ENCODE results near the gene CAMK1G. TPM values are rescaled to one million over a fixed set of nuclear protein-coding genes. Genes with fewer than 3 reads are reported as not detected.
A peak's percentile ranks its signal among the peaks of the same experiment; 100 is the strongest.

The CAMK1G gene
- total and polyA plus RNA-seq, 4 donors, result 0.63 to 0.72 TPM; not detected in 2

DNA sequence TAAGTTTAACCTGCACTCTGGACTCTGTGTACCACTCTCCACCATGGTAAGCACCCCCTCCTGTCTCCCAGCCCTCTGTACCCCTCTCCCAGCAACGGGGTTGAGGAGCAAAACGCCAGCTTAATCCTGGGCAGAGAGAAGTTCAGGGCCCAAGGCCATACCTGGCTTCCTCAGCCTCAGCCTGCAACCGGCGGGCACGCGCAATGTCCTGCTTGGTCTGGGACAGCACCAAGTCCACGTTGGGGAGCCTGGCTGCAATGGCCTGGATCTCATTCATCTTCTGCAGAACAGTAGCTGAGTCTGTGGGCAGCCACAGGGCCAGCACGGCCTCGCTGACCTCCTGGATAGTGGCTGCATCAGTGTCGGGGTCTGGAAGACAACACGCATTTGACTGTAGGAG, 34.8 kb downstream of the CAMK1G start:
- 86 to 90% methylated on average over 11 of the region's 11 CpGs for WGBS, 2 donors
- H3K27me3 ChIP-seq (ENCODE audit: control insufficient read depth in 1 of 2, insufficient read depth in 2 of 2, low read length in 1 of 2), result no peaks in the 10 kb centered on the region
- H3K4me3 ChIP-seq (ENCODE audit: low read length in 2 of 2), result no peak overlapping the region
- no peak for ATAC-seq (ENCODE audit: low FRiP score)
- H3K27ac ChIP-seq (ENCODE audit: low read depth in 1 of 2, low read length in 2 of 2), result no peak overlapping the region
- no peaks in the 10 kb centered on the region for H3K9me3 ChIP-seq (ENCODE audit: control insufficient read depth, low read length)
- no peak for DNase-seq
- intact Hi-C loops (cut with DNase I), result no loop called here
- H3K36me3 ChIP-seq (ENCODE audit: control insufficient read depth in 1 of 2, insufficient read depth in 2 of 2, low read length in 1 of 2), result no peaks in the 10 kb centered on the region
- H3K4me1 ChIP-seq (ENCODE audit: control insufficient read depth in 1 of 2, insufficient read depth in 2 of 2, low read length in 2 of 2), result no peaks in the 10 kb centered on the region

DNA sequence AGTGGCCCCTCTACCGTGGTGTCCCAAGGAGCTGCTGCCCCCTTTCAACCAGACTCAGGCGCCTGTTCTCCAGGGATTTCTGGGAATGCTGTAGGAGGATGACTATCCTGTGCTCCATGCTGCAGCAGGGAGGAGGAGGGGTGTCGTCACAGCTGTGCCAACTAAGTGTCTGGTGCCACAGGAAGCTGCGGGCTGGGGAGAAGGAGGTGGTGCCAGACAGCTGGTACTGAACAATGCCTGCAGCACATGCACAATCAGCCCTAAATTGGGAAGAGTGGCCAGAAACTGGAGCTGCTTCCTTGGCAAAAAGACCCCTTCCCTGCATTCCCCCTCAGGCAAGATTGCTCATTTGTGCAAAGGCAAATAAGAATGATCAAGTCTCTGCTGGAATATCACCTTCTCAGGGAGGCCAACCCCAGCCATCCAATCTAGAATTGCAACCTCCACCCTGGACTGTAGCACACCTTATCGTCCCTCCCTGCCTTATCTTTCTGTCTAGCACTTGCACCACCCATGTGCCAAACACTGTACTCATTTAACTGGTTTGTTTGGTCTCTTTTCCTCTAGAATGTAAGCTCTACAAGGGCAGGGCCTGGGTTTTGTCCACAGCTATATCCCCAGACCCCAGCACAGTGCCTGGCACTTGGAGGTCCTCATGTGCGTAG, 35.4 kb downstream of the CAMK1G start:
- Histone ChIP-seq H3K27me3 (ENCODE audit: control insufficient read depth in 1 of 2, insufficient read depth in 2 of 2, low read length in 1 of 2) (no peaks in the 10 kb centered on the region), H3K4me3 (ENCODE audit: low read length in 2 of 2) (no peak overlapping the region), H3K27ac (ENCODE audit: low read depth in 1 of 2, low read length in 2 of 2) (no peak overlapping the region), H3K4me1 (ENCODE audit: control insufficient read depth in 1 of 2, insufficient read depth in 2 of 2, low read length in 2 of 2) (no peaks in the 10 kb centered on the region), H3K36me3 (ENCODE audit: control insufficient read depth in 1 of 2, insufficient read depth in 2 of 2, low read length in 1 of 2) (no peaks in the 10 kb centered on the region), H3K9me3 (ENCODE audit: control insufficient read depth, low read length) (no peaks in the 10 kb centered on the region)
- 57 to 59% methylated on average over 6 of the region's 6 CpGs for WGBS, 2 donors
- peak in 1 of 2 donors; percentile 50 for DNase-seq
- no peak for ATAC-seq (ENCODE audit: low FRiP score)
- intact Hi-C loops (cut with DNase I), result no loop called here

DNA sequence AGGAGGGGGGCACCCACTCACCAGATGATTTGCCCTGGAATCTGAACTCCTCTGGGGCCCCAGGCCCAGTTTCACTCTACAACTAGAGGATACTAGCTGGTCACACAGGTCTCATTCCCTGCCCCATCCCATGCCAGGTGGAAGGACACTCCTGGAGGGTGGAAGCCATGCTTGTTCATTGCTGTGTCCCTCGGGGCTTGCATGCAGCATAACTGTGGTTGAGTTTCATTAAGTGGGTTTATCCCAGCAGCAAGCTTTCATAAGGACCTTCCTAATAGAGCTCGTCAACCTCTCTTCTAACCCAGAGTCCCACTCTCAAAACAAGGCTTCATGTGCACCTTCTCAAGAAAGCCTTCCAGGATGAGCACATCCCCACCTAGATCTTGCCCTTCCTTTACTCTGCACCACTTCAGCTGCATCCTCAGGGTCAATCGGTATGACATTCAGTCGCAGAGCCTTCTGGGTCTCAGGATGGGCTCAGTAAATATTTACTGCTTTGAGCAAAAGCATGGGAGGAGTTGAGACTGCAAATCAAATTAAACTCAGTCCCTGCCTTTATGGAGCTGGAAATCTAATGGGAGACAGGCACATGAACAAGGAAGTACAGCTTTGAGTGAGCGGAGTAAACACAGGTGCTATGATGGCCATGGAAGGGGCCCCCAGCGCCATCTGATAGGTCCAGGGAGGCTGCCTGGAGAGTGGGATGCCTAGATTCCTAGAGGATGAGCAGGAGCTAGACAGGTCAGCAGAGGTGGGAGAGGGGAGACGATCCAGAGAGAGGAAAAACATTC, 36.4 kb downstream of the CAMK1G start:
- no peaks in the 10 kb centered on the region for H3K27me3 ChIP-seq (ENCODE audit: control insufficient read depth in 1 of 2, insufficient read depth in 2 of 2, low read length in 1 of 2)
- intact Hi-C loops (cut with DNase I), result no loop called here
- no peak overlapping the region for H3K27ac ChIP-seq (ENCODE audit: low read depth in 1 of 2, low read length in 2 of 2)
- H3K9me3 ChIP-seq (ENCODE audit: control insufficient read depth, low read length), result no peaks in the 10 kb centered on the region
- ATAC-seq (ENCODE audit: low FRiP score), result no peak
- no peak for DNase-seq
- H3K36me3 ChIP-seq (ENCODE audit: control insufficient read depth in 1 of 2, insufficient read depth in 2 of 2, low read length in 1 of 2), result no peaks in the 10 kb centered on the region
- no peaks in the 10 kb centered on the region for H3K4me1 ChIP-seq (ENCODE audit: control insufficient read depth in 1 of 2, insufficient read depth in 2 of 2, low read length in 2 of 2)
- 95 to 96% methylated on average over 7 of the region's 7 CpGs for WGBS, 2 donors
- no peak overlapping the region for H3K4me3 ChIP-seq (ENCODE audit: low read length in 2 of 2)

- intact Hi-C loops (cut with DNase I), result no loop called here
- no peak overlapping the region for H3K27ac ChIP-seq (ENCODE audit: low read depth in 1 of 2, low read length in 2 of 2)
- 94 to 96% methylated on average over 3 of the region's 3 CpGs for WGBS, 2 donors
Measured at GRCh38 chr1:209620487-209620884, 37.0 kb downstream of the CAMK1G start.

GRCh38 chr1:209621286-209621685, 37.8 kb downstream of the CAMK1G start:
- no peak for DNase-seq
- H3K27ac ChIP-seq (ENCODE audit: low read depth in 1 of 2, low read length in 2 of 2), result no peak overlapping the region
- no peak for ATAC-seq (ENCODE audit: low FRiP score)
- no peaks in the 10 kb centered on the region for H3K9me3 ChIP-seq (ENCODE audit: control insufficient read depth, low read length)
- intact Hi-C loops (cut with DNase I), result no loop called here
- H3K27me3 ChIP-seq (ENCODE audit: control insufficient read depth in 1 of 2, insufficient read depth in 2 of 2, low read length in 1 of 2), result no peaks in the 10 kb centered on the region
- H3K4me1 ChIP-seq (ENCODE audit: control insufficient read depth in 1 of 2, insufficient read depth in 2 of 2, low read length in 2 of 2), result no peaks in the 10 kb centered on the region
- 49 to 63% methylated on average over 4 of the region's 4 CpGs for WGBS, 2 donors
- H3K36me3 ChIP-seq (ENCODE audit: control insufficient read depth in 1 of 2, insufficient read depth in 2 of 2, low read length in 1 of 2), result no peaks in the 10 kb centered on the region
- no peak overlapping the region for H3K4me3 ChIP-seq (ENCODE audit: low read length in 2 of 2)

More at GRCh38 chr1:209620487-209620884, 37.0 kb downstream of the CAMK1G start:
- Histone ChIP-seq H3K9me3 (ENCODE audit: control insufficient read depth, low read length) (no peaks in the 10 kb centered on the region), H3K4me3 (ENCODE audit: low read length in 2 of 2) (no peak overlapping the region), H3K27me3 (ENCODE audit: control insufficient read depth in 1 of 2, insufficient read depth in 2 of 2, low read length in 1 of 2) (no peaks in the 10 kb centered on the region), H3K36me3 (ENCODE audit: control insufficient read depth in 1 of 2, insufficient read depth in 2 of 2, low read length in 1 of 2) (no peaks in the 10 kb centered on the region), H3K4me1 (ENCODE audit: control insufficient read depth in 1 of 2, insufficient read depth in 2 of 2, low read length in 2 of 2) (no peaks in the 10 kb centered on the region)
- DNase-seq, result no peak
- no peak for ATAC-seq (ENCODE audit: low FRiP score)

GRCh38 chr1:209621741-209622655, 38.5 kb downstream of the CAMK1G start:
- H3K4me1 ChIP-seq (ENCODE audit: control insufficient read depth in 1 of 2, insufficient read depth in 2 of 2, low read length in 2 of 2), result no peaks in the 10 kb centered on the region
- H3K27me3 ChIP-seq (ENCODE audit: control insufficient read depth in 1 of 2, insufficient read depth in 2 of 2, low read length in 1 of 2), result no peaks in the 10 kb centered on the region
- 93 to 95% methylated on average over 11 of the region's 11 CpGs for WGBS, 2 donors
- no peak overlapping the region for H3K27ac ChIP-seq (ENCODE audit: low read depth in 1 of 2, low read length in 2 of 2)
- no peaks in the 10 kb centered on the region for H3K36me3 ChIP-seq (ENCODE audit: control insufficient read depth in 1 of 2, insufficient read depth in 2 of 2, low read length in 1 of 2)
- no peak overlapping the region for H3K4me3 ChIP-seq (ENCODE audit: low read length in 2 of 2)
- intact Hi-C loops (cut with DNase I), result no loop called here
- ATAC-seq (ENCODE audit: low FRiP score) (no peak), DNase-seq (no peak)
- H3K9me3 ChIP-seq (ENCODE audit: control insufficient read depth, low read length), result no peaks in the 10 kb centered on the region

DNA sequence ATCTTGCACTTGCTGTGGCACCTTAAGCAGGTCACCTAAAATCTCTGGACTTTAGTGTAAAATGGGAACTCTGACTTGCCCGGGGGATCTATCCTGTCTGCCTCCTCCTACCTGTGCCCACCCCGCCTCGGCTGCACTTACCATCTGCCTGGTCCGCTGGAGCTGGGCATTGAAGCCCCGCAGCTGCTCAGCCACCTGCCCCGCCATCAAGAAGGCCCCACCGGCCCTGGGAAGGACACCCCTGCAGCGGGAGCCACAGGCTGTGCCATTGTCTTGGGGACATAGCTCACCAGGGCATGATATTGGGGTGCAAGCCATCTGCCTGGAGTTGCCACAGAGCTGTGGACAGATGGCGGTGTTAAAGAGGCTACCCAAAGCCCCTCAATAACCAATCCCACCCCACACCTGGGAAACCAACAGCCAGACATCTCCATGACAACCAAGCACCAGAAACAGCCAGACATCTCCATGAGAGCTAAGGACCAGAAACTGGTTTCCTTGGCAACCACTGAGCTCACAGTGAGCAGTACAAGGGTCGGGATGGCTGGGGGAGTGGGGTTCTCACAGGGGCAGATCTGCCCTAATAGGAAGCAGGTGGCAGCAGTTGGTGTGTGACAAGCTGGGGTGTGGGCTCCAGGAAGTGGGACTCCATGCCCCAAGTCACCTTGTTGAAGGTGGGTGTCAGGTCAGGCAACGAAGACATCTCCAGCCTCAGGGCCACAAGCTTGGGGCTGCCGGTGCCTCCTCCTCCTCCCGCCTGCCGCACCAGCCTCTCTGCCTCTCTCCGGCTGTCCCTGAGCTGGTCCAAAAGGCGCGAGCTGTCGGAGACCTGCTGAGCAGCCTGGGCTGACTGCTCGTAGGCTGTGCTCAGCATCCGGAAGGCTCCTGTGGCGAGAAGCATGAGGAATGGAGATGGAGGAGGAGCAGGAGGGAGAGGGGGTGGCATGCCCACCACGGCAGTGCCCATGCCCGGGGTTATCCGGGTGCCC, 39.6 kb downstream of the CAMK1G start:
- H3K4me1 ChIP-seq (ENCODE audit: control insufficient read depth in 1 of 2, insufficient read depth in 2 of 2, low read length in 2 of 2), result no peaks in the 10 kb centered on the region
- WGBS, 2 donors, result 91 to 93% methylated on average over 24 of the region's 24 CpGs
- H3K27me3 ChIP-seq (ENCODE audit: control insufficient read depth in 1 of 2, insufficient read depth in 2 of 2, low read length in 1 of 2), result no peaks in the 10 kb centered on the region
- ATAC-seq (ENCODE audit: low FRiP score), result no peak
- DNase-seq, result no peak
- H3K27ac ChIP-seq (ENCODE audit: low read depth in 1 of 2, low read length in 2 of 2), result no peak overlapping the region
- no peaks in the 10 kb centered on the region for H3K9me3 ChIP-seq (ENCODE audit: control insufficient read depth, low read length)
- H3K36me3 ChIP-seq (ENCODE audit: control insufficient read depth in 1 of 2, insufficient read depth in 2 of 2, low read length in 1 of 2), result no peaks in the 10 kb centered on the region
- intact Hi-C loops (cut with DNase I), result no loop called here
- H3K4me3 ChIP-seq (ENCODE audit: low read length in 2 of 2), result no peak overlapping the region
